ENCODE measurements around the gene BDNF.

The BDNF gene

DNA sequence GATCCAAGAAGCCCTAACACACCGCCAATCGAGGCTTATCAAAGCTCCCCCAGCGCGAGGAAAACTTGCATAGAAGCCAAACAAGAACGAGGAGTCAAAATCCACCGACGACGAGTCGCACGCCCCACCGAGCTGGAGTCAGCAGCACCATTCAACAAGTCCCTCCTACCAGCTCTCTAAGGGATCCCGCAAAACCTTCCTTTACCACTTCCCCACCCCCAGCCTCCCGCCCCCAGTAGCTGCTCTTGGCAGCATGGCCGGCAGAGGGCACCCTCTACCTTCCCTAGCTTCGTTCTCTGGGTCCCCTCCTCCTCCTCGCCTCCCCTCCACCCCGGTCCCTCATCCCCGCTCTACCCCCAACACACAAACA lies 1.4 kb downstream of the BDNF start:
- peak overlapping the region; percentile 61 for H3K4me3 ChIP-seq (ENCODE audit: control insufficient read depth, low read depth, low read length)
- TF ChIP-seq CTCF (conservative IDR thresholded peaks at IDR 0.05; ENCODE audit: control insufficient read depth, insufficient read depth, low read depth, low read length): peak; percentile 72
- DNase-seq (ENCODE audit: low read depth): peak; percentile 76

DNA sequence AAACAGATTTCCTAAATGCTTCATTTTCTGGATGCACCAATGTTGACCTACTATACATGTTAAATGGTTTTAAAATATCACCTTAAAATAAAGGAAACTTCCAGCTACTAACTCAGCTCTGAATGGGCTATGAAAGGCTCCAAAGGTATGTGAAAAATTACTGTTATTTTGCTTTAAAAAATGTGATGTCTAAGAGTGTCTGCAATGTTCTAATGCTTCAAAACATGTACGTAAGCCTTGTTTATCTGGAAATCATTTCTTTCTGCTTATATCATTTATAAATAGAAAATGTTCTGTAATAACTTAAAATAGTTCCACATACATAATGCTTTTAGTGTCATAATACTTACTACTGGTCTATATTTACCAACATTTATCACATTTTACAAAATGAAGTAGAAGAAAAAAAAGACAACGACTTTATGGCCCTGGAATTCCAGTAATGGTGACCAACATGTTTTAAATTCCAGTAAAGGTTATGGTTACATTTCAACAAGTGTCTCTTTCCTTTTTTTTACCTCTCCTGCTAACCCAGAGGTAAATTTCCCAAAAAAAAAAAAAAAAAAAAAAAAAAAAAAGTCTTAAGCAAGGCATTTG lies 2.5 kb downstream of the BDNF start:
- TF ChIP-seq CTCF (conservative IDR thresholded peaks at IDR 0.05; ENCODE audit: control insufficient read depth, insufficient read depth, low read depth, low read length): no peak
- no peak for DNase-seq (ENCODE audit: low read depth)
- H3K4me3 ChIP-seq (ENCODE audit: control insufficient read depth, low read depth, low read length): no peak overlapping the region

- no peak overlapping the region for H3K4me3 ChIP-seq (ENCODE audit: control insufficient read depth, low read depth, low read length)
- DNase-seq (ENCODE audit: low read depth): no peak
- no peak for TF ChIP-seq CTCF (conservative IDR thresholded peaks at IDR 0.05; ENCODE audit: control insufficient read depth, insufficient read depth, low read depth, low read length)
These were observed 3.3 kb downstream of the BDNF start for GRCh38 chr11:27696961-27697360.

GRCh38 chr11:27696115-27696514 lies 4.1 kb downstream of the BDNF start:
- DNase-seq (ENCODE audit: low read depth): no peak
- TF ChIP-seq CTCF (conservative IDR thresholded peaks at IDR 0.05; ENCODE audit: control insufficient read depth, insufficient read depth, low read depth, low read length): no peak
- no peak overlapping the region for H3K4me3 ChIP-seq (ENCODE audit: control insufficient read depth, low read depth, low read length)

- TF ChIP-seq CTCF (conservative IDR thresholded peaks at IDR 0.05; ENCODE audit: control insufficient read depth, insufficient read depth, low read depth, low read length): peak; percentile 50
- H3K4me3 ChIP-seq (ENCODE audit: control insufficient read depth, low read depth, low read length): no peak overlapping the region
- peak; percentile 53 for DNase-seq (ENCODE audit: low read depth)
These were observed 5.3 kb downstream of the BDNF start for GRCh38 chr11:27694992-27695391.

DNA sequence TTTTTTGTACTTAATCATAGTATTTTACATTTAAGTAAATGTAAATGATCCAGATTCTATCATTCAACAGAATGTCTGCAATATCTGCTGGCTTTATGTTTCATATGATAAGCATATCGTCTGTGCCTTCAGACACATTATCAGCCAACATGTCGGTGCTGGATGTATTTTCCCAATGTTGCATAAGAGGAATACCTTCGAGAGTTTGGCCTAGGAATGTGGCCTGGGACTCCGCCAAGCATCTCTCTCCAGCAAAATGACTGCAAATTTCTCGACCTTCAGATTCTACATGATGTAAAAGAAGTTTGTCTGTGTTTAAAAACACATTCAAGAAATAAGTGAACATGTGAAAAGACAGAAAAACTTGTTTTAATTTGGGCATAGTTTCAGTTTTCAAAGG lies 6.9 kb downstream of the BDNF start:
- no peak overlapping the region for H3K4me3 ChIP-seq (ENCODE audit: control insufficient read depth, low read depth, low read length)
- TF ChIP-seq CTCF (conservative IDR thresholded peaks at IDR 0.05; ENCODE audit: control insufficient read depth, insufficient read depth, low read depth, low read length): no peak
- DNase-seq (ENCODE audit: low read depth): no peak

- DNase-seq (ENCODE audit: low read depth): no peak
- no peak overlapping the region for H3K4me3 ChIP-seq (ENCODE audit: control insufficient read depth, low read depth, low read length)
- no peak for TF ChIP-seq CTCF (conservative IDR thresholded peaks at IDR 0.05; ENCODE audit: control insufficient read depth, insufficient read depth, low read depth, low read length)
These were observed 7.5 kb downstream of the BDNF start for GRCh38 chr11:27692781-27693180.

Measured in fibroblast of mammary gland (primary cell).